Measurements from ENCODE around the gene SLC5A3.
A peak's percentile ranks its signal among the peaks of the same experiment; 100 is the strongest.

The SLC5A3 gene

DNA sequence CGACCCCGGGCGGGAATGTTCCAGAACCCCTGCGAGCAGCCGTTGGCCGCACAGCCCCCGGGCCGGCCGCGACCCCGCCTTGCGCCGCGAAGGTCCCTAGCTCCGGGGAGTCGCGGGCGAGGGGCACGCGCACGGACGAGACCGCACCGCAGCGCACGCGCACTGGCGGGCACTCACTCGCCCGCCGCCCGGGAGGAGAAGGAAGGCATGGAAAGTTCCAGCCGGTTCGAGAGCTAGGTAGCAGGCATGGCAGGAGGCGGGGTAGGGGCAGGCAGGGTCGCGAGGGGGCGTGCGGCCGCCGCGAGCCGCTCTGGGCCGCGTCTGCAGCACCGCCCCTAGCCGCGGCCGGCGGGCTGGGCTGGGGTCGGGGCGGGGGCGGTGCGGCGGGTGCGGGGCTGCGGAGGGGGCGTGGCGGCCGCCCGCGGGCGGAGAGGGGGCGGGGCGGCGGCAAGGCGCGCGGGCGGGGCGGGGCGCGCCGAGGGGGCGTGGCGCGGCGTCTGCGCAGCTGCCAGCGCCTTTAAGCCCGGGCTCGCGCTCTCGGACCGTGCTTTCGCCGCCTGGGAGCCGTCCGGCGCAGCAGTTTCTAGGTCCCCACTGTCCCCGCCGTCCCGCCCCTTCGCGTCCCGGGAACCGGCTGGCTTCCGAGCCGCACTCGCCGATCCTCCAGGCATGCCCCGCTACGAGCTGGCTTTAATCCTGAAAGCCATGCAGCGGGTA lies at the start of gene SLC5A3, which contains the start of gene MRPS6 (continued):
- TF ChIP-seq GLIS1 (tag by site-specific recombination; IDR thresholded peaks at IDR 0.05): peak; percentile 28; the same call in 1 of the 2 replicates
- TF ChIP-seq, protein P1, sequence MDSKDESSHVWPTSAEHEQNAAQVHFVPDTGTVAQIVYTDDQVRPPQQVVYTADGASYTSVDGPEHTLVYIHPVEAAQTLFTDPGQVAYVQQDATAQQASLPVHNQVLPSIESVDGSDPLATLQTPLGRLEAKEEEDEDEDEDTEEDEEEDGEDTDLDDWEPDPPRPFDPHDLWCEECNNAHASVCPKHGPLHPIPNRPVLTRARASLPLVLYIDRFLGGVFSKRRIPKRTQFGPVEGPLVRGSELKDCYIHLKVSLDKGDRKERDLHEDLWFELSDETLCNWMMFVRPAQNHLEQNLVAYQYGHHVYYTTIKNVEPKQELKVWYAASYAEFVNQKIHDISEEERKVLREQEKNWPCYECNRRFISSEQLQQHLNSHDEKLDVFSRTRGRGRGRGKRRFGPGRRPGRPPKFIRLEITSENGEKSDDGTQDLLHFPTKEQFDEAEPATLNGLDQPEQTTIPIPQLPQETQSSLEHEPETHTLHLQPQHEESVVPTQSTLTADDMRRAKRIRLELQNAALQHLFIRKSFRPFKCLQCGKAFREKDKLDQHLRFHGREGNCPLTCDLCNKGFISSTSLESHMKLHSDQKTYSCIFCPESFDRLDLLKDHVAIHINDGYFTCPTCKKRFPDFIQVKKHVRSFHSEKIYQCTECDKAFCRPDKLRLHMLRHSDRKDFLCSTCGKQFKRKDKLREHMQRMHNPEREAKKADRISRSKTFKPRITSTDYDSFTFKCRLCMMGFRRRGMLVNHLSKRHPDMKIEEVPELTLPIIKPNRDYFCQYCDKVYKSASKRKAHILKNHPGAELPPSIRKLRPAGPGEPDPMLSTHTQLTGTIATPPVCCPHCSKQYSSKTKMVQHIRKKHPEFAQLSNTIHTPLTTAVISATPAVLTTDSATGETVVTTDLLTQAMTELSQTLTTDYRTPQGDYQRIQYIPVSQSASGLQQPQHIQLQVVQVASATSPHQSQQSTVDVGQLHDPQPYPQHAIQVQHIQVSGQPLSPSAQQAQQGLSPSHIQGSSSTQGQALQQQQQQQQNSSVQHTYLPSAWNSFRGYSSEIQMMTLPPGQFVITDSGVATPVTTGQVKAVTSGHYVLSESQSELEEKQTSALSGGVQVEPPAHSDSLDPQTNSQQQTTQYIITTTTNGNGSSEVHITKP (tag by site-specific recombination; IDR thresholded peaks at IDR 0.05): 0 out of 2 replicates have a peak, but pooled peaks have one; percentile 19
- TF ChIP-seq, protein P2, sequence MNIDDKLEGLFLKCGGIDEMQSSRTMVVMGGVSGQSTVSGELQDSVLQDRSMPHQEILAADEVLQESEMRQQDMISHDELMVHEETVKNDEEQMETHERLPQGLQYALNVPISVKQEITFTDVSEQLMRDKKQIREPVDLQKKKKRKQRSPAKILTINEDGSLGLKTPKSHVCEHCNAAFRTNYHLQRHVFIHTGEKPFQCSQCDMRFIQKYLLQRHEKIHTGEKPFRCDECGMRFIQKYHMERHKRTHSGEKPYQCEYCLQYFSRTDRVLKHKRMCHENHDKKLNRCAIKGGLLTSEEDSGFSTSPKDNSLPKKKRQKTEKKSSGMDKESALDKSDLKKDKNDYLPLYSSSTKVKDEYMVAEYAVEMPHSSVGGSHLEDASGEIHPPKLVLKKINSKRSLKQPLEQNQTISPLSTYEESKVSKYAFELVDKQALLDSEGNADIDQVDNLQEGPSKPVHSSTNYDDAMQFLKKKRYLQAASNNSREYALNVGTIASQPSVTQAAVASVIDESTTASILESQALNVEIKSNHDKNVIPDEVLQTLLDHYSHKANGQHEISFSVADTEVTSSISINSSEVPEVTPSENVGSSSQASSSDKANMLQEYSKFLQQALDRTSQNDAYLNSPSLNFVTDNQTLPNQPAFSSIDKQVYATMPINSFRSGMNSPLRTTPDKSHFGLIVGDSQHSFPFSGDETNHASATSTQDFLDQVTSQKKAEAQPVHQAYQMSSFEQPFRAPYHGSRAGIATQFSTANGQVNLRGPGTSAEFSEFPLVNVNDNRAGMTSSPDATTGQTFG (tag by site-specific recombination; IDR thresholded peaks at IDR 0.05; ENCODE audit: borderline replicate concordance): no peak
- TF ChIP-seq ZNF549 (tag by site-specific recombination; IDR thresholded peaks at IDR 0.05): no peak
- TF ChIP-seq ZNF596 (tag by site-specific recombination; IDR thresholded peaks at IDR 0.05): no peak
- TF ChIP-seq ZFP3 (tag by site-specific recombination; IDR thresholded peaks at IDR 0.05; ENCODE audit: low read depth): no peak
- peak; percentile 92 for TF ChIP-seq KLF9 (tag by site-specific recombination; IDR thresholded peaks at IDR 0.05; ENCODE audit: low read depth)
- no peak for TF ChIP-seq ZNF391 (tag by site-specific recombination; IDR thresholded peaks at IDR 0.05; ENCODE audit: borderline replicate concordance, low read depth)
- TF ChIP-seq, protein P3, sequence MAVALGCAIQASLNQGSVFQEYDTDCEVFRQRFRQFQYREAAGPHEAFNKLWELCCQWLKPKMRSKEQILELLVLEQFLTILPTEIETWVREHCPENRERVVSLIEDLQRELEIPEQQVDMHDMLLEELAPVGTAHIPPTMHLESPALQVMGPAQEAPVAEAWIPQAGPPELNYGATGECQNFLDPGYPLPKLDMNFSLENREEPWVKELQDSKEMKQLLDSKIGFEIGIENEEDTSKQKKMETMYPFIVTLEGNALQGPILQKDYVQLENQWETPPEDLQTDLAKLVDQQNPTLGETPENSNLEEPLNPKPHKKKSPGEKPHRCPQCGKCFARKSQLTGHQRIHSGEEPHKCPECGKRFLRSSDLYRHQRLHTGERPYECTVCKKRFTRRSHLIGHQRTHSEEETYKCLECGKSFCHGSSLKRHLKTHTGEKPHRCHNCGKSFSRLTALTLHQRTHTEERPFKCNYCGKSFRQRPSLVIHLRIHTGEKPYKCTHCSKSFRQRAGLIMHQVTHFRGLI (tag by site-specific recombination; IDR thresholded peaks at IDR 0.05): no peak
- TF ChIP-seq ZNF785 (tag by site-specific recombination; IDR thresholded peaks at IDR 0.05): peak; percentile 27; the same call in 1 of the 2 replicates
- TF ChIP-seq ZNF555 (tag by site-specific recombination; conservative IDR thresholded peaks at IDR 0.05): no peak
- peak; percentile 66; the same call in 1 of the 2 replicates for TF ChIP-seq ZXDB (tag by site-specific recombination; IDR thresholded peaks at IDR 0.05)
- no peak for TF ChIP-seq ZNF10 (tag by site-specific recombination; IDR thresholded peaks at IDR 0.05)
- no peak for TF ChIP-seq SCRT1 (tag by site-specific recombination; IDR thresholded peaks at IDR 0.05; ENCODE audit: borderline replicate concordance)
- no peak for TF ChIP-seq ZNF138 (tag by site-specific recombination; IDR thresholded peaks at IDR 0.05; ENCODE audit: borderline replicate concordance)
- no peak for TF ChIP-seq ZNF670 (tag by site-specific recombination; IDR thresholded peaks at IDR 0.05; ENCODE audit: low read depth)
- TF ChIP-seq, protein P4, sequence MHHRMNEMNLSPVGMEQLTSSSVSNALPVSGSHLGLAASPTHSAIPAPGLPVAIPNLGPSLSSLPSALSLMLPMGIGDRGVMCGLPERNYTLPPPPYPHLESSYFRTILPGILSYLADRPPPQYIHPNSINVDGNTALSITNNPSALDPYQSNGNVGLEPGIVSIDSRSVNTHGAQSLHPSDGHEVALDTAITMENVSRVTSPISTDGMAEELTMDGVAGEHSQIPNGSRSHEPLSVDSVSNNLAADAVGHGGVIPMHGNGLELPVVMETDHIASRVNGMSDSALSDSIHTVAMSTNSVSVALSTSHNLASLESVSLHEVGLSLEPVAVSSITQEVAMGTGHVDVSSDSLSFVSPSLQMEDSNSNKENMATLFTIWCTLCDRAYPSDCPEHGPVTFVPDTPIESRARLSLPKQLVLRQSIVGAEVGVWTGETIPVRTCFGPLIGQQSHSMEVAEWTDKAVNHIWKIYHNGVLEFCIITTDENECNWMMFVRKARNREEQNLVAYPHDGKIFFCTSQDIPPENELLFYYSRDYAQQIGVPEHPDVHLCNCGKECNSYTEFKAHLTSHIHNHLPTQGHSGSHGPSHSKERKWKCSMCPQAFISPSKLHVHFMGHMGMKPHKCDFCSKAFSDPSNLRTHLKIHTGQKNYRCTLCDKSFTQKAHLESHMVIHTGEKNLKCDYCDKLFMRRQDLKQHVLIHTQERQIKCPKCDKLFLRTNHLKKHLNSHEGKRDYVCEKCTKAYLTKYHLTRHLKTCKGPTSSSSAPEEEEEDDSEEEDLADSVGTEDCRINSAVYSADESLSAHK (tag by site-specific recombination; IDR thresholded peaks at IDR 0.05): peak; percentile 100
- TF ChIP-seq ZNF501 (tag by site-specific recombination; IDR thresholded peaks at IDR 0.05): no peak
- no peak for TF ChIP-seq ZNF843 (tag by site-specific recombination; IDR thresholded peaks at IDR 0.05)
- no peak for TF ChIP-seq ZNF433 (tag by site-specific recombination; IDR thresholded peaks at IDR 0.05; ENCODE audit: low read depth)
- no peak for TF ChIP-seq ZNF510 (tag by site-specific recombination; IDR thresholded peaks at IDR 0.05; ENCODE audit: insufficient replicate concordance)
- TF ChIP-seq, protein P5, sequence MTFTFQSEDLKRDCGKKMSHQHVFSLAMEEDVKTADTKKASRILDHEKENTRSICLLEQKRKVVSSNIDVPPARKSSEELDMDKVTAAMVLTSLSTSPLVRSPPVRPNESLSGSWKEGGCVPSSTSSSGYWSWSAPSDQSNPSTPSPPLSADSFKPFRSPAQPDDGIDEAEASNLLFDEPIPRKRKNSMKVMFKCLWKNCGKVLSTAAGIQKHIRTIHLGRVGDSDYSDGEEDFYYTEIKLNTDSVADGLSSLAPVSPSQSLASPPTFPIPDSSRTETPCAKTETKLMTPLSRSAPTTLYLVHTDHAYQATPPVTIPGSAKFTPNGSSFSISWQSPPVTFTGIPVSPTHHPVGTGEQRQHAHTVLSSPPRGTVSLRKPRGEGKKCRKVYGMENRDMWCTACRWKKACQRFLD (tag by site-specific recombination; IDR thresholded peaks at IDR 0.05): no peak
- peak; percentile 49; the same call in 1 of the 2 replicates for TF ChIP-seq ZNF561 (tag by site-specific recombination; IDR thresholded peaks at IDR 0.05; ENCODE audit: borderline replicate concordance)
- no peak for TF ChIP-seq ZNF239 (tag by site-specific recombination; IDR thresholded peaks at IDR 0.05)
- peak; percentile 73 for TF ChIP-seq SP7 (tag by site-specific recombination; IDR thresholded peaks at IDR 0.05)
- no peak for TF ChIP-seq ZNF157 (tag by site-specific recombination; IDR thresholded peaks at IDR 0.05)
- no peak for TF ChIP-seq ZNF558 (tag by site-specific recombination; IDR thresholded peaks at IDR 0.05)
- no peak for TF ChIP-seq ZNF114 (tag by site-specific recombination; IDR thresholded peaks at IDR 0.05)
- no peak for TF ChIP-seq ZNF423 (tag by site-specific recombination; IDR thresholded peaks at IDR 0.05)

Measured in HEK293 (cell line).